SJSA1 (cell line): Measurements from ENCODE around the gene ERC2. TPM values are rescaled to one million over a fixed set of nuclear protein-coding genes. Genes with fewer than 3 reads are reported as not detected.

Experiments used
- DNase-seq, 2 experiments: peaks; one replicate each; pipeline ENCODE4 v3.0.0-alpha.2; 2015 to 2020; ENCODE audit warnings: low spot score in 2 of 2, low read depth in 1 of 2
- H3K27ac ChIP-seq: fragments of 250-450 bp; sonication (Bioruptor Pico); 2 replicates; pipeline ENCODE4 v1.5.1; 2020; ENCODE audit warnings: mild to moderate bottlenecking, moderate library complexity
- H3K27me3 ChIP-seq: fragments of 250-450 bp; sonication (Bioruptor Pico); replicated peaks from 2 replicates; pipeline ENCODE4 v1.5.1; 2020; ENCODE audit warnings: mild to moderate bottlenecking, moderate library complexity
- H3K36me3 ChIP-seq: fragments of 250-450 bp; sonication (Bioruptor Pico); 2 replicates; pipeline ENCODE4 v1.5.1; 2020; ENCODE audit warnings: mild to moderate bottlenecking
- H3K4me1 ChIP-seq: fragments of 250-450 bp; sonication (Bioruptor Pico); replicated peaks from 2 replicates; pipeline ENCODE4 v1.6.1; 2021; ENCODE audit warnings: mild to moderate bottlenecking
- H3K4me3 ChIP-seq: fragments of 250-450 bp; sonication (Bioruptor Pico); 2 replicates; pipeline ENCODE4 v1.5.1; 2020; ENCODE audit warnings: mild to moderate bottlenecking
- H3K9me3 ChIP-seq: fragments of 250-450 bp; sonication (Bioruptor Pico); replicated peaks from 2 replicates; pipeline ENCODE4 v1.5.1; 2020; ENCODE audit warnings: mild to moderate bottlenecking
- total RNA-seq: library from RNA; depleted of rRNA; stranded (reverse); fragments of >200 nt; shearing (Covaris generic); gene quantifications from 2 replicates; pipeline ENCODE4 v1.2.3, GENCODE V29; 2014

The ERC2 gene
- total RNA-seq, 1 experiment from 2014 or later, result 0.13 TPM

- no peaks in the 10 kb centered on the region for H3K4me1 ChIP-seq
- no peak for DNase-seq
- no peak overlapping the region for H3K4me3 ChIP-seq
- H3K36me3 ChIP-seq, result no peaks in the 10 kb centered on the region
- no peak overlapping the region for H3K27ac ChIP-seq
- H3K27me3 ChIP-seq, result no peaks in the 10 kb centered on the region
- no peaks in the 10 kb centered on the region for H3K9me3 ChIP-seq
These were observed 696.8 kb downstream of the ERC2 start for GRCh38 chr3:55771503-55771902.

GRCh38 chr3:55770077-55770476, 698.2 kb downstream of the ERC2 start:
- H3K4me1 ChIP-seq, result no peaks in the 10 kb centered on the region
- H3K36me3 ChIP-seq, result no peaks in the 10 kb centered on the region
- no peak for DNase-seq
- H3K9me3 ChIP-seq, result no peaks in the 10 kb centered on the region
- no peak overlapping the region for H3K27ac ChIP-seq
- H3K4me3 ChIP-seq, result no peak overlapping the region
- no peaks in the 10 kb centered on the region for H3K27me3 ChIP-seq

DNA sequence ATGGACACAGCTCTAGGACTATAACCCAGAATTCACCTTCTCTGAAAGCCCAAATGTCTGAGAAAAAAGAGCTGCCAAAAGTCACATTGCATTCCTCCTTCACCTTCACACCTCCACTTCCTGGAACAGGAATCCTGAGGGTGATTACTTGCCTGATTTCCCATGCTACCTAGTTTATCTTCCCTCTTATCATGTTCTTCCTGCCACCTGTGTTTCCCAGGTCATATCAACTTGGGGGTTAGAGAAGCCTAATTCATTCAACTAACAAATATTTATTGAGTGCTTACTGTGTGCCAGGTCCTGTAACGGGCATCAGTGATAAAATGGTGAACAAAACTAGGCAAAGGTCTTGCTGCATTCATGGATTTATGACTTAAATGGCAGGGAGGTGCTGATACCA, 701.5 kb downstream of the ERC2 start:
- no peak overlapping the region for H3K4me3 ChIP-seq
- no peak for DNase-seq

DNA sequence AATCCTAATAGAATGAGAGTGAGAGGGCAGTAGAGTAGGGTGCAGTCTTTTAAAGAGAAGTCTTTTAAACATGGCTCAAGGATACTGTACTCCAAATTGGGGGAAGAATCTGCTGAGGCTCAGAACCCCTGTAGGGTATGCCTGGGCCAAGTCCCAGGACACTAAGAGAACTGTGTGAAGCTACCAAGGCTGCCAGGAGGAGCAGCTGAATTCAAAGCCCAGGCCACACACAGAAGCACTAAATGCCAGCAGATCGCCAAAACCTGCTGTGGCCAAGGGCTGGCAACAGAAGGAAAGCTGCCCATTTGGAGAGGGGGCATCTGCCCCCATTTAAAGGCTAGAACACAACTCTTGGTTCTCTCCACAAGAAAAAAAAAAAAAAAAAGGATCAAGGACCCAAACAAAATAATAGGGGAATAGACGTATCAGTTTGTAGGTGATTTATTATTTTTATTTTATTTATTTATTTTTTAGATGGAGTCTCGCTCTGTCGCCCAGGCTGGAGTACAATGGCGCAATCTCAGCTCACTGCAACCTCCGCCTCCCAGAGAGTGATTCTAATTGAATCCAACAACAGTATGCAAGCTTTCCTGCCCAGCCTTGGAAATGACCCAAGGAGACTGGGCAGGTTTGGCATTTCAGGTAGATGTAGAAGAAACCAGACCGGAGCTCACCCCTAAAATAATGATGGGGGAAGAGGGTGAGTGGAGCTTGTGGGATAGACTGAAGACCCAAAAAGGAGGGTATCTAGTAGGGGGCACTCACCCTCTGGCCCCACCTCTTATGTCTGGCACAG, 702.2 kb downstream of the ERC2 start:
- H3K27ac ChIP-seq, result no peak overlapping the region
- no peak for DNase-seq
- no peaks in the 10 kb centered on the region for H3K27me3 ChIP-seq
- H3K36me3 ChIP-seq, result no peaks in the 10 kb centered on the region
- no peaks in the 10 kb centered on the region for H3K4me1 ChIP-seq
- H3K4me3 ChIP-seq, result no peak overlapping the region
- H3K9me3 ChIP-seq, result no peaks in the 10 kb centered on the region

More for the DNA sequence above, 701.5 kb downstream of the ERC2 start:
- Histone ChIP-seq H3K27me3 (no peaks in the 10 kb centered on the region), H3K27ac (no peak overlapping the region), H3K4me1 (no peaks in the 10 kb centered on the region), H3K9me3 (no peaks in the 10 kb centered on the region), H3K36me3 (no peaks in the 10 kb centered on the region)

- Histone ChIP-seq H3K9me3 (no peaks in the 10 kb centered on the region), H3K27me3 (no peaks in the 10 kb centered on the region), H3K4me3 (no peak overlapping the region), H3K36me3 (no peaks in the 10 kb centered on the region), H3K27ac (no peak overlapping the region), H3K4me1 (no peaks in the 10 kb centered on the region)
- no peak for DNase-seq
These were observed 702.9 kb downstream of the ERC2 start for GRCh38 chr3:55765398-55765797.

GRCh38 chr3:55756976-55757375, 711.3 kb downstream of the ERC2 start:
- no peaks in the 10 kb centered on the region for H3K27me3 ChIP-seq

GRCh38 chr3:55755516-55756205, 712.6 kb downstream of the ERC2 start:
- no peaks in the 10 kb centered on the region for H3K9me3 ChIP-seq
- no peak overlapping the region for H3K4me3 ChIP-seq
- peaks cover 19% of the 10 kb centered on the region for H3K4me1 ChIP-seq
- no peaks in the 10 kb centered on the region for H3K36me3 ChIP-seq
- DNase-seq, result no peak
- H3K27me3 ChIP-seq, result no peaks in the 10 kb centered on the region
- no peak overlapping the region for H3K27ac ChIP-seq

More at GRCh38 chr3:55756976-55757375, 711.3 kb downstream of the ERC2 start:
- Histone ChIP-seq H3K27ac (no peak overlapping the region), H3K4me3 (no peak overlapping the region), H3K36me3 (no peaks in the 10 kb centered on the region), H3K4me1 (peaks cover 6% of the 10 kb centered on the region), H3K9me3 (no peaks in the 10 kb centered on the region)
- no peak for DNase-seq

- Histone ChIP-seq H3K4me3 (no peak overlapping the region), H3K4me1 (peaks cover 46% of the 10 kb centered on the region), H3K27me3 (no peaks in the 10 kb centered on the region), H3K36me3 (no peaks in the 10 kb centered on the region), H3K9me3 (no peaks in the 10 kb centered on the region), H3K27ac (no peak overlapping the region)
- peak in 1 of 2 experiments; percentile 29 for DNase-seq
These were observed 715.4 kb downstream of the ERC2 start for GRCh38 chr3:55752911-55753310.

- no peaks in the 10 kb centered on the region for H3K9me3 ChIP-seq
- H3K27me3 ChIP-seq, result no peaks in the 10 kb centered on the region
- DNase-seq, result peak in 1 of 2 experiments; percentile 56
These were observed 716.5 kb downstream of the ERC2 start for GRCh38 chr3:55751730-55752129.

GRCh38 chr3:55750525-55750924, 717.7 kb downstream of the ERC2 start:
- Histone ChIP-seq H3K4me1 (peaks cover 57% of the 10 kb centered on the region), H3K36me3 (no peaks in the 10 kb centered on the region), H3K9me3 (no peaks in the 10 kb centered on the region), H3K27ac (peak overlapping the region; percentile 95), H3K27me3 (no peaks in the 10 kb centered on the region), H3K4me3 (no peak overlapping the region)
- DNase-seq, result peak; percentile 84 to 88

More at GRCh38 chr3:55751730-55752129, 716.5 kb downstream of the ERC2 start:
- Histone ChIP-seq H3K36me3 (no peaks in the 10 kb centered on the region), H3K4me1 (peaks cover 52% of the 10 kb centered on the region), H3K4me3 (no peak overlapping the region), H3K27ac (peak overlapping the region; percentile 95)

- H3K36me3 ChIP-seq, result no peaks in the 10 kb centered on the region
- H3K9me3 ChIP-seq, result no peaks in the 10 kb centered on the region
- H3K4me1 ChIP-seq, result peaks cover 57% of the 10 kb centered on the region
- DNase-seq, result no peak
- peak overlapping the region; percentile 61 for H3K27ac ChIP-seq
- H3K4me3 ChIP-seq, result no peak overlapping the region
- no peaks in the 10 kb centered on the region for H3K27me3 ChIP-seq
These were observed 719.2 kb downstream of the ERC2 start for GRCh38 chr3:55749036-55749435.

DNA sequence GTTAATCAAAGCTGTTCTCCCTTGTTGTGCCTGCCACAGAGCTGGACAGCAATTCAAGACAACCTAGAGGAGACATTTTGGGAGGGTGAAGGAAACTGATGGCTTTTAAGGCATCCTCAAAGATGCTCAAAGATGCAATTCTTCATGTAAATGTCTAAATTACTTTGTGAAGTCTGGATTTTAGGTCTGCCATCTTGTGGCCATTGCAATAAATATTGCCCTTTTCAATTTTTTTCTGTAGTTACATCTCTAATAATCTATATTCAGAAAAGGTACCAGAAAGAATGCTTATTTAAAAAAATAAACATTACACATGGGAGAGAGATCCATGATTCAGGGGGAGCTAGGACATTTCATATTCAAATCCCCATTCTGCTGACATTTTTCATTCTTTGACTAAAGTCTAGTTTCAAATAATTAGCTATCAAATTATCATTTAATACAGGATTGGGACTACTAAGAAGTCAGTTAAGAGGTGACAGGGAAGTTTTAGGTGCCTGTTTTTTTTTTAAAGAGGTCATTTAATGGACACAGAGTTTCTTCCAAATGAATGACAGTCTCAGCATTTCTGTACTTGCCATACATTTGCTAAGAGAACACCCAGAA, 721.4 kb downstream of the ERC2 start:
- H3K4me1 ChIP-seq, result peaks cover 63% of the 10 kb centered on the region
- no peaks in the 10 kb centered on the region for H3K27me3 ChIP-seq
- H3K4me3 ChIP-seq, result no peak overlapping the region
- peak in 1 of 2 experiments; percentile 16 for DNase-seq
- no peaks in the 10 kb centered on the region for H3K36me3 ChIP-seq
- H3K9me3 ChIP-seq, result no peaks in the 10 kb centered on the region
- H3K27ac ChIP-seq, result no peak overlapping the region

DNA sequence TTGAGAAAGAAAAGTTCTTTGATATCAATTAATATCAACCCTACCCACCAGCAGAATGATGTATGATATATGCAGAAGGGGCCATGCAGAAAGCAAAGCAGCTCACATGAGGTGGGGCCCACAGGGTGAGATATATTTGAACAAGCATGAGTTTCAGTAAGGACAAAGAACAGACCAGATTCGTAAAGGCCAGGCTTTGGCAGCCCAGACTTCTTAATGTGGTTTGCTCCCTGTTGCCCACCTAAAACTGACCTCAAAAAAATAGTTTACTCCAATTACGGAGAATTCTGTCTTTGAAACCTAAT, 725.5 kb downstream of the ERC2 start:
- no peaks in the 10 kb centered on the region for H3K36me3 ChIP-seq
- H3K4me3 ChIP-seq, result no peak overlapping the region
- H3K9me3 ChIP-seq, result no peaks in the 10 kb centered on the region
- peaks cover 30% of the 10 kb centered on the region for H3K4me1 ChIP-seq
- no peaks in the 10 kb centered on the region for H3K27me3 ChIP-seq
- peak overlapping the region; percentile 86 for H3K27ac ChIP-seq
- no peak for DNase-seq
